PC-9 (cell line): ENCODE data around the gene NAPG.
"Not testable (repeated sequence)": the region's sequence is repeated elsewhere in the genome, so short reads cannot be mapped to it uniquely, and the experiment has no call there.

Experiments used
- CTCF ChIP-seq: fragments of 200-600 bp; sonication (generic); conservative IDR thresholded peaks from 2 replicates; pipeline ENCODE4 v1.6.1; 2017; ENCODE audit warnings: mixed run types, antibody characterized with exemption, mild to moderate bottlenecking, moderate library complexity
- EZH2 ChIP-seq: fragments of 200-600 bp; sonication (generic); IDR thresholded peaks from 2 replicates; pipeline ENCODE4 v1.8.0; 2017; ENCODE audit warnings: antibody characterized with exemption, low read depth

DNA sequence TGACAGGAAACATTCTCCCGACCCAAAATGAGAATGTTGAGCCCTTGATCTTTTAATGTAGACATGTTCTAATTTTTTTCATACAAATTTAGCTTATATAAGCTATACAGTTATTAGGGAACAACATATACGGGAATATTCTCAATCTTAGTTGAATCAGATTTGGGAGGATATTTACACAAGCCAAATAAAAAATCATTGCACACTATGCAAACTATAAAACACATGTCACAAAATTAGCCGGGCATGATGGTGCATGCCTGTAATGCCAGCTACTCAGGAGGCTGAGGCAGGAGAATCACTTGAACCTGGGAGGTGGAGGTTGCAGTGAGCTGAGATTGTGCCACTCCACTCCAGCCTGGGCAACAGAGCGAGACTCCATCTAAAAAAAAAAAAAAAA, 71.9 kb downstream of the NAPG start:
- not testable (repeated sequence) for TF ChIP-seq CTCF, EZH2
